Osteocyte (in vitro differentiated cells): Measurements from ENCODE around the gene HSPB1. TPM values are rescaled to one million over a fixed set of nuclear protein-coding genes. Genes with fewer than 3 reads are reported as not detected.

Experiments
- DNase-seq: peaks from one replicate; pipeline ENCODE4 v3.0.0; 2021; ENCODE audit warnings: mixed read lengths; ENCODE audit not compliant: unreplicated experiment; ENCODE audit errors: extremely low spot score
- H3K27ac Mint-ChIP-seq: one replicate; pipeline ENCODE4 v1.8.0; 2021; ENCODE audit warnings: mild to moderate bottlenecking, mixed read lengths; ENCODE audit not compliant: unreplicated experiment
- H3K27me3 Mint-ChIP-seq: one replicate; pipeline ENCODE4 v1.8.0; 2021; ENCODE audit warnings: mixed read lengths; ENCODE audit not compliant: unreplicated experiment
- H3K36me3 Mint-ChIP-seq: one replicate; pipeline ENCODE4 v1.8.0; 2021; ENCODE audit warnings: mixed read lengths; ENCODE audit not compliant: unreplicated experiment
- H3K4me1 Mint-ChIP-seq: one replicate; pipeline ENCODE4 v1.8.0; 2021; ENCODE audit warnings: mixed read lengths; ENCODE audit not compliant: unreplicated experiment
- H3K4me3 Mint-ChIP-seq: one replicate; pipeline ENCODE4 v1.8.0; 2021; ENCODE audit warnings: mild to moderate bottlenecking, moderate library complexity, mixed read lengths; ENCODE audit not compliant: unreplicated experiment
- H3K9me3 Mint-ChIP-seq: one replicate; pipeline ENCODE4 v1.8.0; 2021; ENCODE audit warnings: mixed read lengths; ENCODE audit not compliant: unreplicated experiment
- total RNA-seq: library from RNA; stranded (reverse); gene quantifications from 2 replicates; pipeline ENCODE4 v1.2.1, GENCODE V29; 2021
- TF ChIP-seq, protein P1 (sequence below): fragments of 200-600 bp; sonication (generic); IDR thresholded peaks from 2 replicates; pipeline ENCODE4 v1.5.0; 2021; ENCODE audit warnings: antibody characterized with exemption, mild to moderate bottlenecking, moderate library complexity

HSPB1 gene
- total RNA-seq, 1 donor from 2014 or later: 251 TPM

DNA sequence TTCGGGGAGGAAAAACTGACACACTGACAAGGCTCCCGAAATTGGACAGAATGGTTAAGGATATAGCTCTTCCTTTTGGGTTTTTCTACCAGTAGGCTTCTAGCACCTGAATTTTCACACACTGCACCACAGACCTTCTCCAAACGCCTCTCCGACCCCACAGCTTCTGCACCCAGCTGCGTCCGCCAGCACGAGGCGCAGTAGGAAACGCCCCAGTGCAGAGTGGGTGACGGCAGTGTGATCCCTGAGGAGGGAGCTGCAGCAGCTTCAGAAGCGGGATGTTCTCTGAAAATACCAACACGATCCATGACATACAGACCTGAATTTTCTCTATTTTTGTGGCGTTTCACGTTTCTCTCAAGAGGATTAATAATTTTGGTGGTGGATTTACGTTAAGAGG, 25.9 kb downstream of the HSPB1 start:
- H3K36me3 Mint-ChIP-seq: peaks cover 37% of the 10 kb centered on the region
- no peak overlapping the region for H3K27ac Mint-ChIP-seq
- TF ChIP-seq, protein P1, sequence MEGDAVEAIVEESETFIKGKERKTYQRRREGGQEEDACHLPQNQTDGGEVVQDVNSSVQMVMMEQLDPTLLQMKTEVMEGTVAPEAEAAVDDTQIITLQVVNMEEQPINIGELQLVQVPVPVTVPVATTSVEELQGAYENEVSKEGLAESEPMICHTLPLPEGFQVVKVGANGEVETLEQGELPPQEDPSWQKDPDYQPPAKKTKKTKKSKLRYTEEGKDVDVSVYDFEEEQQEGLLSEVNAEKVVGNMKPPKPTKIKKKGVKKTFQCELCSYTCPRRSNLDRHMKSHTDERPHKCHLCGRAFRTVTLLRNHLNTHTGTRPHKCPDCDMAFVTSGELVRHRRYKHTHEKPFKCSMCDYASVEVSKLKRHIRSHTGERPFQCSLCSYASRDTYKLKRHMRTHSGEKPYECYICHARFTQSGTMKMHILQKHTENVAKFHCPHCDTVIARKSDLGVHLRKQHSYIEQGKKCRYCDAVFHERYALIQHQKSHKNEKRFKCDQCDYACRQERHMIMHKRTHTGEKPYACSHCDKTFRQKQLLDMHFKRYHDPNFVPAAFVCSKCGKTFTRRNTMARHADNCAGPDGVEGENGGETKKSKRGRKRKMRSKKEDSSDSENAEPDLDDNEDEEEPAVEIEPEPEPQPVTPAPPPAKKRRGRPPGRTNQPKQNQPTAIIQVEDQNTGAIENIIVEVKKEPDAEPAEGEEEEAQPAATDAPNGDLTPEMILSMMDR: no peak
- DNase-seq: no peak
- no peaks in the 10 kb centered on the region for H3K27me3 Mint-ChIP-seq
- H3K4me3 Mint-ChIP-seq: no peak overlapping the region
- H3K9me3 Mint-ChIP-seq: no peaks in the 10 kb centered on the region
- H3K4me1 Mint-ChIP-seq: peaks cover 20% of the 10 kb centered on the region

DNA sequence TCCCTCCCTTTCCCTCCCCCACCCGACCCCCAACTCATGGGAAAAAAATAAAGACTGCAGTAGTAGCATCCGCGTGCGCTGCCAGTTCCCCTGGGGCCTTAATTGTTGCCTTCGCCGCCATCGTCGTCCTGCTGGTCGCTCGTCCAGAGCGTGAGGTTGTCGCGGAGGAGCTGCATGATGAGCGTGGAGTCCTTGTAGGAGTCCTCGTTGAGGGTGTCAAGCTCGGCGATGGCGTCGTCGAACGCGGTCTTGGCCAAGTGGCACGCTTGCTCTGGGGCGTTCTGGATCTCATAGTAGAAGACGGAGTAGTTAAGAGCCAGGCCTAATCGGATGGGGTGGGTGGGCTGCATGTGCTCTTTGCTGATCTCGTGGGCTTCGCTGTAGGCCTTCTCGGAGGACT, 27.0 kb downstream of the HSPB1 start:
- no peaks in the 10 kb centered on the region for H3K27me3 Mint-ChIP-seq
- peaks cover 40% of the 10 kb centered on the region for H3K36me3 Mint-ChIP-seq
- H3K9me3 Mint-ChIP-seq: no peaks in the 10 kb centered on the region
- TF ChIP-seq, protein P1: no peak
- no peak for DNase-seq
- H3K4me3 Mint-ChIP-seq: no peak overlapping the region
- peaks cover 29% of the 10 kb centered on the region for H3K4me1 Mint-ChIP-seq
- peak overlapping the region; percentile 2 for H3K27ac Mint-ChIP-seq

GRCh38 chr7:76330261-76330660, 27.8 kb downstream of the HSPB1 start:
- DNase-seq: no peak
- Mint-ChIP-seq H3K4me3 (no peak overlapping the region), H3K27me3 (no peaks in the 10 kb centered on the region), H3K4me1 (peaks cover 29% of the 10 kb centered on the region), H3K9me3 (no peaks in the 10 kb centered on the region), H3K36me3 (peaks cover 38% of the 10 kb centered on the region), H3K27ac (peak overlapping the region; percentile 2)
- TF ChIP-seq, protein P1: no peak

DNA sequence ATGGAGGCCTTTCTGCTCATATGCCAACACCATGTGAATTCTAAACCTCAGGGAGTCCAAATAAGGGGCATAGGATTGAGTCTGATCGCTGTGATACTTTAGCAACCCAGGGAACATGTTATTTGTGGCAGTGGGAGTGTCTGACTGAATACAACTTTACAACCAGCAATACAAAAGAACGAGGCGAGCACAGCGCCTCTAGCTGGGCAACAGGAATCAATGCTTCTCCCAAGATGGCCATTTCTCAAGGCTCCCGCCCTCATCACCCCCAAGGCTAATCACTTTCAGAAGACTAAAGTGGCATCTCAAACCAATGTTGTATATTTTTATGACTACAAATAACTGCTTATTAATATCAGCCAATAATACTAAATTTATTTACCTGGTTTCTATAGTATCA, 28.2 kb downstream of the HSPB1 start:
- H3K4me1 Mint-ChIP-seq: peaks cover 29% of the 10 kb centered on the region
- no peak for DNase-seq
- H3K27ac Mint-ChIP-seq: no peak overlapping the region
- no peaks in the 10 kb centered on the region for H3K27me3 Mint-ChIP-seq
- peaks cover 38% of the 10 kb centered on the region for H3K36me3 Mint-ChIP-seq
- no peak overlapping the region for H3K4me3 Mint-ChIP-seq
- TF ChIP-seq, protein P1: no peak
- no peaks in the 10 kb centered on the region for H3K9me3 Mint-ChIP-seq

DNA sequence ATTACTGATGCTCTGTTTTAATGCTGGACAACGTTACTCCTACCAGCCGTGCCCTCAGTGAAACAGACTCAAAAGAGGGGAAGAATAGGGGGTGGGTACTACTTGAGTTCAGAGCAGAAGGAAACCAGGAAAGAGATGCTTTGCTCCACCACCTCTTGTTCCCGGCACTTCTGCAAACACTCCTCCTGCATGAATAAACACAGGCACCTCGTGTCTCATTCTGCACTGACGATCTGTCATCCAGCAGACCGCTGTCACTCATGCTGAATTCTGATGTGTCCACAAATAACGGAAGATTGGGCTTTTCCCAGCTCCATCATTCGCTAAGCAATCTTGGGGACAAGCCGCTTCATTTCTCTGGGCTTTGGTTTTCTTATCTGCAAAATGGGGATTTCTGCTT, 29.6 kb downstream of the HSPB1 start:
- peaks cover 34% of the 10 kb centered on the region for H3K36me3 Mint-ChIP-seq
- H3K27me3 Mint-ChIP-seq: no peaks in the 10 kb centered on the region
- peak overlapping the region; percentile 5 for H3K27ac Mint-ChIP-seq
- no peaks in the 10 kb centered on the region for H3K9me3 Mint-ChIP-seq
- H3K4me3 Mint-ChIP-seq: no peak overlapping the region
- H3K4me1 Mint-ChIP-seq: peaks cover 30% of the 10 kb centered on the region
- DNase-seq: no peak
- TF ChIP-seq, protein P1: no peak
